Measurements from ENCODE around the gene ALDH3B1. TPM values are rescaled to one million over a fixed set of nuclear protein-coding genes. Genes with fewer than 3 reads are reported as not detected.
"Not testable (repeated sequence)": the region's sequence is repeated elsewhere in the genome, so short reads cannot be mapped to it uniquely, and the experiment has no call there.

ALDH3B1 gene
- total RNA-seq (not detected), polyA plus RNA-seq (not detected)

GRCh38 chr11:68010090-68011041, at the start of gene ALDH3B1:
Gene ALDH3B1 (plus strand): TSS chr11:68010327. CDS start chr11:68015298, 4,971 bp downstream.
- Mint-ChIP-seq H3K4me1 (peaks cover 0 to 4% (median 0%) of the 10 kb centered on the region in 4 donors), H3K27me3 (peaks cover 5% of the 10 kb centered on the region), H3K4me3 (peak within 1 kb of the TSS in 1 of 4 donors; percentile 54), H3K9me3 (peaks cover 0 to 1% (median 0%) of the 10 kb centered on the region in 7 donors), H3K36me3 (no peaks in the 10 kb centered on the region), H3K27ac (no peak within 1 kb of the TSS)
- Histone ChIP-seq H3K27me3 (ENCODE audit: control insufficient read depth, insufficient read depth, low read length) (no peaks in the 10 kb centered on the region), H3K36me3 (ENCODE audit: control insufficient read depth, insufficient read depth, low read length) (no peaks in the 10 kb centered on the region), H3K9me3 (ENCODE audit: control insufficient read depth in 2 of 2, low read length in 2 of 2) (no peaks in the 10 kb centered on the region), H3K4me1 (ENCODE audit: control insufficient read depth, insufficient read depth, low read length, poor library complexity, severe bottlenecking) (no peaks in the 10 kb centered on the region), H3K27ac (ENCODE audit: insufficient read depth, low read length, poor library complexity, severe bottlenecking) (no peak within 1 kb of the TSS), H3K4me3 (ENCODE audit: low read depth, low read length) (no peak within 1 kb of the TSS)
- ATAC-seq (ENCODE audit: low read depth in 2 of 2) (peak; percentile 25 to 35), DNase-seq (no peak)

- not testable (repeated sequence) for H3K27ac Mint-ChIP-seq; H3K27me3 ChIP-seq (ENCODE audit: control insufficient read depth, insufficient read depth, low read length); H3K36me3 Mint-ChIP-seq; H3K4me1 ChIP-seq (ENCODE audit: control insufficient read depth, insufficient read depth, low read length, poor library complexity, severe bottlenecking); H3K36me3 ChIP-seq (ENCODE audit: control insufficient read depth, insufficient read depth, low read length); H3K9me3 ChIP-seq (ENCODE audit: control insufficient read depth in 2 of 2, low read length in 2 of 2); H3K4me1 Mint-ChIP-seq; H3K4me3 Mint-ChIP-seq; H3K27ac ChIP-seq (ENCODE audit: insufficient read depth, low read length, poor library complexity, severe bottlenecking); H3K9me3 Mint-ChIP-seq; H3K4me3 ChIP-seq (ENCODE audit: low read depth, low read length); DNase-seq; ATAC-seq (ENCODE audit: low read depth in 2 of 2)
- H3K27me3 Mint-ChIP-seq: peaks cover 21% of the 10 kb centered on the region
These were observed 46.9 kb upstream of the ALDH3B1 start for GRCh38 chr11:67963217-67963616.

- not testable (repeated sequence) for H3K4me1 ChIP-seq (ENCODE audit: control insufficient read depth, insufficient read depth, low read length, poor library complexity, severe bottlenecking); H3K4me3 Mint-ChIP-seq; H3K27me3 ChIP-seq (ENCODE audit: control insufficient read depth, insufficient read depth, low read length); ATAC-seq (ENCODE audit: low read depth in 2 of 2); H3K9me3 ChIP-seq (ENCODE audit: control insufficient read depth in 2 of 2, low read length in 2 of 2); H3K36me3 Mint-ChIP-seq; H3K9me3 Mint-ChIP-seq; H3K27ac Mint-ChIP-seq; H3K36me3 ChIP-seq (ENCODE audit: control insufficient read depth, insufficient read depth, low read length); DNase-seq; H3K4me1 Mint-ChIP-seq; H3K4me3 ChIP-seq (ENCODE audit: low read depth, low read length); H3K27ac ChIP-seq (ENCODE audit: insufficient read depth, low read length, poor library complexity, severe bottlenecking)
- peaks cover 14% of the 10 kb centered on the region for H3K27me3 Mint-ChIP-seq
These were observed 46.2 kb upstream of the ALDH3B1 start for GRCh38 chr11:67963879-67964278.

GRCh38 chr11:67964746-67965145, 45.4 kb upstream of the ALDH3B1 start:
- not testable (repeated sequence) for H3K27ac ChIP-seq (ENCODE audit: insufficient read depth, low read length, poor library complexity, severe bottlenecking); H3K4me3 ChIP-seq (ENCODE audit: low read depth, low read length); H3K27ac Mint-ChIP-seq; H3K9me3 Mint-ChIP-seq; H3K36me3 Mint-ChIP-seq; H3K36me3 ChIP-seq (ENCODE audit: control insufficient read depth, insufficient read depth, low read length); DNase-seq; H3K4me1 Mint-ChIP-seq; ATAC-seq (ENCODE audit: low read depth in 2 of 2); H3K27me3 ChIP-seq (ENCODE audit: control insufficient read depth, insufficient read depth, low read length); H3K9me3 ChIP-seq (ENCODE audit: control insufficient read depth in 2 of 2, low read length in 2 of 2); H3K4me3 Mint-ChIP-seq; H3K4me1 ChIP-seq (ENCODE audit: control insufficient read depth, insufficient read depth, low read length, poor library complexity, severe bottlenecking)
- H3K27me3 Mint-ChIP-seq: peaks cover 14% of the 10 kb centered on the region

GRCh38 chr11:67965830-67966348, 44.2 kb upstream of the ALDH3B1 start:
- not testable (repeated sequence) for H3K4me3 ChIP-seq (ENCODE audit: low read depth, low read length); H3K4me1 Mint-ChIP-seq; H3K4me1 ChIP-seq (ENCODE audit: control insufficient read depth, insufficient read depth, low read length, poor library complexity, severe bottlenecking); H3K9me3 Mint-ChIP-seq; ATAC-seq (ENCODE audit: low read depth in 2 of 2); H3K36me3 Mint-ChIP-seq; H3K27me3 Mint-ChIP-seq; H3K27ac ChIP-seq (ENCODE audit: insufficient read depth, low read length, poor library complexity, severe bottlenecking); H3K27me3 ChIP-seq (ENCODE audit: control insufficient read depth, insufficient read depth, low read length); H3K9me3 ChIP-seq (ENCODE audit: control insufficient read depth in 2 of 2, low read length in 2 of 2); DNase-seq; H3K36me3 ChIP-seq (ENCODE audit: control insufficient read depth, insufficient read depth, low read length)
- Mint-ChIP-seq H3K4me3 (peak overlapping the region in 1 of 4 donors; percentile 2), H3K27ac (peak overlapping the region in 1 of 3 donors; percentile 35)

GRCh38 chr11:67974746-67975145, 35.4 kb upstream of the ALDH3B1 start:
- not testable (repeated sequence) for H3K4me1 Mint-ChIP-seq; DNase-seq; H3K4me3 ChIP-seq (ENCODE audit: low read depth, low read length); H3K4me3 Mint-ChIP-seq; H3K9me3 Mint-ChIP-seq; H3K27me3 ChIP-seq (ENCODE audit: control insufficient read depth, insufficient read depth, low read length); ATAC-seq (ENCODE audit: low read depth in 2 of 2); H3K9me3 ChIP-seq (ENCODE audit: control insufficient read depth in 2 of 2, low read length in 2 of 2); H3K36me3 ChIP-seq (ENCODE audit: control insufficient read depth, insufficient read depth, low read length); H3K36me3 Mint-ChIP-seq; H3K27ac ChIP-seq (ENCODE audit: insufficient read depth, low read length, poor library complexity, severe bottlenecking); H3K4me1 ChIP-seq (ENCODE audit: control insufficient read depth, insufficient read depth, low read length, poor library complexity, severe bottlenecking); H3K27ac Mint-ChIP-seq
- peaks cover 20% of the 10 kb centered on the region for H3K27me3 Mint-ChIP-seq

GRCh38 chr11:67978766-67979418, 31.2 kb upstream of the ALDH3B1 start:
- not testable (repeated sequence) for H3K36me3 ChIP-seq (ENCODE audit: control insufficient read depth, insufficient read depth, low read length); H3K9me3 Mint-ChIP-seq; ATAC-seq (ENCODE audit: low read depth in 2 of 2); H3K4me1 ChIP-seq (ENCODE audit: control insufficient read depth, insufficient read depth, low read length, poor library complexity, severe bottlenecking); H3K4me3 ChIP-seq (ENCODE audit: low read depth, low read length); H3K36me3 Mint-ChIP-seq; H3K27ac ChIP-seq (ENCODE audit: insufficient read depth, low read length, poor library complexity, severe bottlenecking); H3K9me3 ChIP-seq (ENCODE audit: control insufficient read depth in 2 of 2, low read length in 2 of 2); H3K4me1 Mint-ChIP-seq; H3K27me3 ChIP-seq (ENCODE audit: control insufficient read depth, insufficient read depth, low read length); H3K4me3 Mint-ChIP-seq; H3K27ac Mint-ChIP-seq; DNase-seq
- peaks cover 30% of the 10 kb centered on the region for H3K27me3 Mint-ChIP-seq
